HEK293T (cell line): ENCODE data around the gene PAQR5.

ENCODE experiments used
- CTCF ChIA-PET: fragments of 350-600 bp; formaldehyde crosslinking; extraction: SDS; loops from one replicate; lab custom pipeline; 2021; ENCODE audit warnings: antibody characterized with exemption, inconsistent platforms; lab: Yijun Ruan, JAX
- POLR2A ChIA-PET: fragments of 350-600 bp; formaldehyde crosslinking; extraction: SDS; loops from one replicate; lab custom pipeline; 2020; ENCODE audit warnings: antibody characterized with exemption, inconsistent platforms; lab: Yijun Ruan, JAX
- DNase-seq: peaks from one replicate; pipeline ENCODE4 v3.0.0; 2012; ENCODE audit warnings: mixed read lengths; ENCODE audit errors: extremely low spot score
- ARNT ChIP-seq: fragments of 450-650 bp; IDR thresholded peaks from 2 replicates; pipeline ENCODE4 v1.6.1; 2017; ENCODE audit warnings: mild to moderate bottlenecking
- BHLHE40 ChIP-seq: fragments of 450-650 bp; IDR thresholded peaks from 2 replicates; pipeline ENCODE4 v1.6.1; 2016; ENCODE audit warnings: mild to moderate bottlenecking, moderate library complexity, borderline replicate concordance
- CTBP1 ChIP-seq: fragments of 450-650 bp; IDR thresholded peaks from 2 replicates; pipeline ENCODE4 v1.6.1; 2016; ENCODE audit warnings: borderline replicate concordance
- ELF4 ChIP-seq: fragments of 450-650 bp; IDR thresholded peaks from 2 replicates; pipeline ENCODE4 v1.6.1; 2017; ENCODE audit warnings: antibody characterized with exemption
- FOXA1 ChIP-seq: fragments of 450-650 bp; IDR thresholded peaks from 2 replicates; pipeline ENCODE4 v1.6.1; 2016; ENCODE audit warnings: mild to moderate bottlenecking
- FOXK2 ChIP-seq: fragments of 450-650 bp; IDR thresholded peaks from 2 replicates; pipeline ENCODE4 v1.6.1; 2016; ENCODE audit warnings: mild to moderate bottlenecking
- FOXM1 ChIP-seq: fragments of 450-650 bp; IDR thresholded peaks from 2 replicates; pipeline ENCODE4 v1.6.1; 2017; ENCODE audit warnings: mild to moderate bottlenecking, borderline replicate concordance
- HDGF ChIP-seq: fragments of 450-650 bp; IDR thresholded peaks from 2 replicates; pipeline ENCODE4 v1.6.1; 2017; ENCODE audit warnings: antibody characterized with exemption, borderline replicate concordance
- L3MBTL2 ChIP-seq: fragments of 450-650 bp; conservative IDR thresholded peaks from 2 replicates; pipeline ENCODE4 v1.6.1; 2016; ENCODE audit warnings: mild to moderate bottlenecking
- LEF1 ChIP-seq: fragments of 450-650 bp; IDR thresholded peaks from 2 replicates; pipeline ENCODE4 v1.6.1; 2017; ENCODE audit warnings: mild to moderate bottlenecking, borderline replicate concordance
- NFRKB ChIP-seq: fragments of 450-650 bp; IDR thresholded peaks from 2 replicates; pipeline ENCODE4 v1.6.1; 2016; ENCODE audit warnings: mild to moderate bottlenecking, moderate library complexity
- PKNOX1 ChIP-seq: fragments of 450-650 bp; IDR thresholded peaks from 2 replicates; pipeline ENCODE4 v1.6.1; 2016
- SP1 ChIP-seq: fragments of 450-650 bp; IDR thresholded peaks from 2 replicates; pipeline ENCODE4 v1.6.1; 2017
- SUZ12 ChIP-seq: fragments of 450-650 bp; IDR thresholded peaks from 2 replicates; pipeline ENCODE4 v1.6.1; 2016; ENCODE audit warnings: mild to moderate bottlenecking
- TARDBP ChIP-seq: fragments of 450-650 bp; IDR thresholded peaks from 2 replicates; pipeline ENCODE4 v1.6.1; 2016
- ZNF384 ChIP-seq: fragments of 450-650 bp; IDR thresholded peaks from 2 replicates; pipeline ENCODE4 v1.6.1; 2016

Gene PAQR5

GRCh38 chr15:69412701-69413100 is 114.0 kb downstream of the PAQR5 start:
- POLR2A ChIA-PET: no interaction called here
- CTCF ChIA-PET: interaction anchor here (0.5 kb wide), 1 partner anchor 35 kb away, joined by 3 read pairs; no protein-coding TSS in a partner anchor
- no peak for DNase-seq
- TF ChIP-seq ZNF384 (no peak), FOXK2 (no peak), CTBP1 (no peak), SUZ12 (no peak), ELF4 (no peak), TARDBP (no peak), LEF1 (no peak), HDGF (no peak), PKNOX1 (no peak), FOXA1 (no peak), ARNT (no peak), BHLHE40 (no peak), NFRKB (no peak), FOXM1 (no peak), L3MBTL2 (no peak)

GRCh38 chr15:69413822-69414700 is 115.3 kb downstream of the PAQR5 start, which contains the start of gene KIF23:
KIF23 (plus strand) TSS chr15:69414349; CDS start chr15:69414466, 117 bp downstream.
- ChIA-PET CTCF (interaction anchor here (0.6 to 1.6 kb wide), 2 partner anchors 35 to 48 kb away, joined by 3 to 5 read pairs; no protein-coding TSS in a partner anchor), POLR2A (interaction anchor here (0.6 to 2.3 kb wide), 12 partner anchors 10 to 678 kb away, joined by 3 to 28 read pairs (median 4); partner anchors contain the start of gene RPLP1)
- TF ChIP-seq FOXA1 (no peak), LEF1 (no peak), SUZ12 (no peak), FOXM1 (peak; percentile 99), PKNOX1 (peak; percentile 42; the same call in 1 of the 2 replicates), L3MBTL2 (peak; percentile 96), ELF4 (peak; percentile 81), ZNF384 (no peak)
- DNase-seq: peak; percentile 97

GRCh38 chr15:69414701-69415167 is 116.0 kb downstream of the PAQR5 start:
- TF ChIP-seq SP1 (no peak), ARNT (no peak), L3MBTL2 (no peak), BHLHE40 (no peak), TARDBP (no peak), SUZ12 (no peak), NFRKB (no peak), FOXK2 (no peak)
- CTCF ChIA-PET: interaction anchor here (0.6 to 1.6 kb wide), 2 partner anchors 34 to 48 kb away, joined by 3 to 5 read pairs; no protein-coding TSS in a partner anchor
- peak; percentile 61 for DNase-seq
- POLR2A ChIA-PET: interaction anchor here (0.6 to 2.3 kb wide), 11 partner anchors 10 to 355 kb away, joined by 3 to 28 read pairs (median 3); partner anchors contain the start of gene RPLP1

GRCh38 chr15:69415381-69415780 is 116.7 kb downstream of the PAQR5 start:
- POLR2A ChIA-PET: interaction anchor here (0.6 to 2.3 kb wide), 6 partner anchors 35 to 356 kb away, joined by 3 to 28 read pairs (median 4); partner anchors contain the start of gene RPLP1
- no peak for DNase-seq
- CTCF ChIA-PET: interaction anchor here (1.6 kb wide), 1 partner anchor 47 kb away, joined by 3 read pairs; no protein-coding TSS in a partner anchor
- TF ChIP-seq ZNF384 (no peak), ARNT (no peak), FOXK2 (no peak), FOXM1 (no peak), FOXA1 (no peak), ELF4 (no peak), HDGF (no peak), PKNOX1 (no peak), L3MBTL2 (no peak), LEF1 (no peak), BHLHE40 (no peak), NFRKB (no peak), SUZ12 (no peak), CTBP1 (no peak), SP1 (no peak), TARDBP (no peak)

- ChIA-PET CTCF (no interaction called here), POLR2A (interaction anchor here (1.0 to 1.7 kb wide), 2 partner anchors 34 to 128 kb away, joined by 3 to 7 read pairs; partner anchors contain the start of gene RPLP1)
- no peak for DNase-seq
- TF ChIP-seq PKNOX1: no peak
- TF ChIP-seq FOXA1: no peak
- no peak for TF ChIP-seq HDGF
- no peak for TF ChIP-seq SP1
- no peak for TF ChIP-seq FOXK2
- no peak for TF ChIP-seq FOXM1
- TF ChIP-seq ZNF384: no peak
- TF ChIP-seq ARNT: no peak
These were observed 118.9 kb downstream of the PAQR5 start for GRCh38 chr15:69417581-69417980.
